T follicular helper cell (primary cell): ENCODE data around the gene APOB.

Source experiments
- DNase-seq: peaks from one replicate; pipeline ENCODE4 v3.0.0-alpha.2; 2020; ENCODE audit warnings: low read depth

Gene APOB

GRCh38 chr2:21003572-21004180, 40.2 kb downstream of the APOB start:
- no peak for DNase-seq

GRCh38 chr2:21002814-21003192, 41.1 kb downstream of the APOB start:
- no peak for DNase-seq

DNA sequence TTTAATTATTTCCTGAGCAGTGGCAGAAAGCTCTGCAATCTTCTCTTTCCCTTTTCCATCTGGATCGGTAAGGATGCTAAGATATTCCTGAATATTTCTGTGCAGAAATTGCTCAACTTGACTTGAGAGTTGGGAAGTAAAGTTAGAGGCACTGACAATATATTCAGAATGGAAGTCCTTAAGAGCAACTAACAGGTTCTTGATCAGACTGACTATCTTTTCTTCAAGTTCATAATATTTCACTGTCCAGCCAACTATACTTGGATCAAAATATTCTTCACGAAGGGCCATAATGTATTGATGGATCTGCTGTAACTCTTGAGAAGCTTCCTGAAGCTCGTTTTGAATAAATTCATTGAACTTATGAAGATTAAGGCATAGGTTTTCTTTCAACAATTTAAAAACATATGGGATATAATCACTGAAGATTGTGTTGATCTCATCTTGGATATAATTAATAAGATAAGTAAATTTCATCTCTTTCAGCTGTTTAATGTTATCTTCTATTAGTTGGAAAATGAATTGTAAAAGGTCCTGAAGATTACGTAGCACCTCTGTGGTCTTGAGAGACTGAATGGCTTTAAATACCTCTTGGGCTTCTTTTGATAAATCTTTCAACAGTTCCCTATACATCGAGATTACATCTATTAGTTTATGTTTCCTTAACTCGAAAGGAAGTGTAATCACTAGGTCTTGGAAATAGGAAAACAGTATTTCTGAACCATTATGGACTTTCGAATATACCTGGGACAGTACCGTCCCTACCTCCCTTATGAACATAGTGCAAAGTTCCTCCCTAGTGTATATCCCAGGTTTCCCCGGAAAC, 41.7 kb downstream of the APOB start:
- no peak for DNase-seq

DNA sequence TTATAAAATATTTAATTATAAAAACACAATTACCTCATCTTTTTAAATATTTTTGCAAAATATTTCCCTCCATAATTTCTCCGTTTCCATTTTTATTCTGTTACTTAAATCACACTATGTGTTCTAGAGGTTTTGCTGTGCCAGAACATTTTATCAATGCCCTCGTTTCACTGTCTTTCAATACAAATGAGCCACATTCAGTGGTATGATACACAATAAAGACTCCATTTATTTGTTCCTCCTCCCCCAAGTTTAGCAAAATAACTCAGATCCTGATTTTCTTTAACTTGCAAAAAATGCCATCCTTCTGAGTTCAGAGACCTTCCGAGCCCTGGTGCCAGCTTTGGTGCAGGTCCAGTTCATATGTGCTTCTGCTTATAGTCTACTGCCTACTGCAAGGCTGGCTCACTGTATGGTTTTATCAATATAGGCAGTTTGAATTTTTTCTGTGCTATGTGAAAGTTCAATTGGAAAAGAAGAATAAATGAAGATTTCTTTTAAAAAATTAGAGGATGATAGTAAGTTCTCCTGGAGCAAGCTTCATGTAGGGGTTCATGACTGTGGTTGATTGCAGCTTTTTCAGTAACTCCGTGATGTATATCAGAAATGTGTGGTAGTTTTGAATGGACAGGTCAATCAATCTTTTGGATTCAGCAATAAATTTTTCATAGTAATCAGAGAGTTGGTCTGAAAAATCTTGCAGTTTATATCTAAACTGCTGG, 42.5 kb downstream of the APOB start:
- no peak for DNase-seq

- DNase-seq, result no peak
Observed at GRCh38 chr2:20999906-21000645, 43.8 kb downstream of the APOB start.

DNA sequence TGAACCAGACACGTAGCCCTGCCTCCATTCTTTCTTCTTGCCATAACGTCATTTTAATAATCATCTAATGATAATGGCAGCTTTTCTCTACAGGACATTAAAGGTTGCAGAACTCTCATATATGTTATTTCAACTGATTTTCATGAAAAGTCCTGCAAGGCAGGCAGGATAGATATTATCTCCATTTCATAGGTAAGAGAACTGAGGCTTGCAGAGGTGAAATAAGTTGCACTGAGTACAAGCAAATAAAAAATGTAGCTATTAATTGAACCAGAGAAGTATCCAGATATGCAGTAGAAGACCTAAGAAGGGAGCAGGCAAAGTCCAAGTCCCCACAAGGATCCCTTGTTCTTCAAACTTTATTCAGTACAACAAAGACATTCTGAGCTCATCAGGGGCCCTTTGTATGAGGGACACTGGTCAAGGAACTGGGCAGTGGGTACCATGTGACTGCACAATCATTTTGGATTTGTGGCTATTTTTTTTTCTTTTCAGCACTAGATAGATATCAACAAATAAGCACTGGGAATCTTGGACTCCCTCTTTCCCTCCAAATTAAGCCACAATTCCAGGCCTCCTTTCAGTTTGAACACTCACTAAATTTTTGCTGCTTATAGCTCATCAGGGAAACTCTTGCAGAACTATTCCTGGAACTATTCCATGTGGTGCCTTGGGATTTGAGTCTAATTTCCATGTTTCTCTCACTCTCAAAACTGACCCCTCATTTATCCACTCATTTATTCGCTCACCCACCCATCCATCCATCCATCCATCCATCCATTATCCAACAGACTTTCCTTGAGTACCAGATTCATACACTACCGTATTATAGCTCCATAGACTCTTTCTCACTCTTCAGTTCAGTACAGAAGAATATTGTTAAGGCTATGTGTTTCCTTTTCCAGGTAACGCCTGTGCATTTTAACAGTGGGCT, 44.6 kb downstream of the APOB start:
- DNase-seq, result no peak

GRCh38 chr2:20997953-20998722, 45.7 kb downstream of the APOB start:
- DNase-seq, result no peak

- DNase-seq, result no peak
Observed at GRCh38 chr2:20994130-20994529, 49.7 kb downstream of the APOB start.

GRCh38 chr2:20992201-20992711, 51.6 kb downstream of the APOB start:
- no peak for DNase-seq

DNA sequence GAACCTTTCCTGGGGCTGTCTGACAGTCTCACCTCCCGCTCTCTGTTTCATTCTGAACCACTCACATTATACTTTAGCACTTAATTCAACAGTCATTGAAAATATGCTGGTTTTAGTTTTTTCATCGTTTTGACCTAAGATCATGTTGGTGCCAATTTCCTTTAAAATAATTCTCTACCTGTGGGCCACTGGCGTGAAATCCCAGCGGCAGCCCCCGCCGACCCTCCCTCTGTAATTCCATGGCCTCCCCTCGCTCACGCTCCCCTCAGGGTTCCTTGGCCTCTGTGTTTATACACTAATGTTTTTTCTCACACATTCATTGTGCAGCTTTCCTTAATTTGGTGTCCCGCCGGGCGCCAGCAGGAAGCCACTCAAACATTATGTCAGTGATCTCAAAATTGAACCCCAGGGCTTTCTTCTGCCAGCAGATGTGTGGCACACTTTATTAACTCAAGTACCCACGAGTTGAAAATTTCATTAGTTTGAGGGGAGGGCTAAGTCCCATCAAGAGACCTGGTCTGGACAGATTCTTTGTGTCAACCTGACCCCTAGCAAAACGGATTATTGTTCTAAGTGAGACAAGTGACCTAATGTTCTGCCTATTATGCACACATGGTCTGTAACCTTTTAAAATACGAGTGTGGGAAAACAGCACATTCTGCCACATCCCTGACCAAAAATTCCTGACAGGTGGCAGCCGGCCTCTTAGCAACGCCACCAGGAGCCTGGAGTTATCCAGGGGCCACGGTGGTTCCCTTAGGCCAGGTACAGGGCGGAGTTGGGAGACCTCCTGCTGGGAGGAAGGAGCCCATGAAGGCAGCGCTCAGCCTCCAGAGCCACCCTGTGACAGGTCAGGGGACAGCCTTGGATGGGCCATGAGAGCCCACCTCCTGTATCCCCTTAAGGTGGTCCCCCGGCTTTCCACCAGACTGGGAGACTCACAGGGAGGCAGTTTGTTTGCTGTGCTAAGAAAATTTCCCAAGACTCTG, 53.1 kb downstream of the APOB start:
- DNase-seq, result no peak

DNA sequence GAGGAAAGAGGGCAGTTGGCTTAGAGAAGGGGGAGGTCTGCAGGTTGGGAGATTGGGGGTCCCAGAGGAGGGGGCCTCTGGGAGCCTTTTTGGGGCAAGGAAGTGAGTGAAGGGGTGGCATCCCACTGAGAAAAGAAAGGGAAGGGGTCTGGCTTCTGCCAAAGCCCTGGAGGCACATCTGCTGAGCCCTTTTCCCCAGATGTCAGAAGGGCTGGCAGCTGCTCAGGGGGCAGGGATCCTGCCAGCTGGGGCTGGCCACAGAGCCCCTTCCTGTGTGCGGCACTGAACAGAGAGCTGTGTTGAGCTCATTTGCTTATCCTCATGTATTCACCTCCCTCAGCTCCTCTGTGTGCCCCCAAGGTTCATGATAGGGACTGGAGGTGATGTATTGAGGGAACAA, 54.5 kb downstream of the APOB start:
- no peak for DNase-seq

- no peak for DNase-seq
Observed at GRCh38 chr2:20988905-20989304, 55.0 kb downstream of the APOB start.

GRCh38 chr2:20986024-20986939, 57.6 kb downstream of the APOB start:
- no peak for DNase-seq

DNA sequence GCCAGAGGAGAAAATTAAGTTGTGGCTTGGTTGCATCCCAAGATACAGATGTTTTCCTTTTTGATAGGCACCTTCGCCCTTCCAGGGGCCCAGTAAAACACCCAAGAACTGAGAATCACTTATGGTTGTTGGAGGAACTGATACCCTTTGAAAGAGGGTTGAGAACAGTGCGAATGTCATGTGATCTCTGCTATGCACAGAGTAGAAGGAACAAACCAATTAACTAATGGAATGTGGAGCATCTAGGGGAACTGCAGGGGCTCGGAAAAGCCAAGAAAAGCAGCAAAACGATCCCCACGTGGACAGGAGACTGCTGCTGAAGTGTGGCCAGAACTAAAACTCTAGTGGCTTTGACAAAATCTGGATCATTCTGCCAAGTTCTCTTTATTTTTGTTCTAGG, 58.8 kb downstream of the APOB start:
- DNase-seq, result no peak

DNA sequence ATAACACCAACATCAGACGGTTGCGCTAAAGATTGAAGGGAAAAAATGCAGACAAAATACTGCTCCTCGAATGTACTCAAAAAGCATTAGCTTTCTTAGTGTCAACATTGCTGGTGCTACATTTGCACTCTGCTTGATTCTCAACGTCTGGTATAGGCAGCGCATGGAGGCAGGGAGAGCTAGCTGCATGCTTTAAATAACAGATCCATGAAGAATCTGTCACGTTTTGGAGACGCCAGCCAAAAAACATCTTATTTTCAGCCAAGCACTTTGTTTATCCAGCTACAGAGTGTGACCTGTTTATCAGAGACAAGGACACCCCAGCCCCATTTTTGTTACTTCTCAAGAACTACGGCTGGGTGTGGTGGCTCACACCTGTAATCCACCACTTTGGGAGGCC, 59.5 kb downstream of the APOB start:
- no peak for DNase-seq

- DNase-seq, result no peak
Observed at GRCh38 chr2:20983844-20984243, 60.0 kb downstream of the APOB start.

DNA sequence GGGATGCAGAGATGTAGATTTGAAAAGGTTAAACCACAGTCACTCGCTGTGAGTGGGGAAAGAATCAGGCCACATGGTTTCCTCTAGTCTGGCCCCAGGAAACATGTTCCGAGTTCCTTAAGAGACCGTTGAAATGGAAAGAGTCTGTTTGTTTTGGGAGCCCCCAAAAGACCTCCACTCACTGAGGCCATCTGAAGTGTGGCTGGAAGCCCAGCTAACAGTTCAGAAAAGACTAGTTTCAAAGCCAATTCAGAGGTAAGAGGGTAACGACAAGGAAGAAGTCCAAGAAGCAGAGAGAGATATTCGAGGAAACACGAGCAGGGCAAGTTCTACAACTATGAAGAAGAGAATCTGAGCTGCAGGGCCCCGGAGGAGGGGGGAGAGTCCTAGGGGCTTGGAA, 61.0 kb downstream of the APOB start:
- no peak for DNase-seq
